HEK293 (cell line): ENCODE results near the gene PSEN2.

ENCODE experiments used
- CTCF ChIA-PET: fragments of 350-600 bp; formaldehyde crosslinking; extraction: SDS; loops from one replicate; lab custom pipeline; 2021; ENCODE audit warnings: antibody characterized with exemption; lab: Yijun Ruan, JAX
- POLR2A ChIA-PET: fragments of 300-600 bp; formaldehyde crosslinking; extraction: SDS; loops from one replicate; lab custom pipeline; 2020; ENCODE audit warnings: antibody characterized with exemption, inconsistent platforms; lab: Yijun Ruan, JAX
- H3K27ac ChIP-seq: fragments of 200-500 bp; sonication (Bioruptor generic); 2 replicates; pipeline ENCODE4 v1.5.1; 2014; ENCODE audit warnings: low read depth, low read length, control low read depth, inconsistent platforms; ENCODE audit errors: extremely low read depth
- H3K36me3 ChIP-seq, 2 experiments: fragments of 200-500 bp in 1 of 2; sonication (Bioruptor generic) in 1 of 2; 1 replicate in 1 of 2; 2 replicates in 1 of 2; pipeline ENCODE4 v1.5.1; 2014 to 2017; ENCODE audit warnings: inconsistent platforms in 2 of 2, low read length in 2 of 2; ENCODE audit not compliant: control insufficient read depth in 2 of 2, insufficient read depth in 1 of 2
- H3K4me1 ChIP-seq: fragments of 200-500 bp; sonication (Bioruptor generic); 2 replicates; pipeline ENCODE4 v1.5.1; 2014; ENCODE audit warnings: mild to moderate bottlenecking, low read length, inconsistent platforms; ENCODE audit not compliant: control insufficient read depth, insufficient read depth
- H3K4me3 ChIP-seq: 2 replicates; pipeline ENCODE4 v1.5.1; 2011; ENCODE audit warnings: low read depth, mild to moderate bottlenecking, control low read depth, low read length, moderate library complexity
- H3K9me3 ChIP-seq: fragments of 200-500 bp; sonication (Bioruptor generic); 2 replicates; pipeline ENCODE4 v1.5.1; 2014; ENCODE audit warnings: low read depth, low read length, inconsistent platforms; ENCODE audit not compliant: control insufficient read depth, insufficient read depth
- ATF2 ChIP-seq: fragments of 450-650 bp; formaldehyde crosslinking; IDR thresholded peaks from 2 replicates; pipeline ENCODE4 v1.5.1; 2016; ENCODE audit warnings: missing biosample characterization, missing genetic modification characterization, low read depth
- BCL11A ChIP-seq: fragments of 450-650 bp; formaldehyde crosslinking; IDR thresholded peaks from 2 replicates; pipeline ENCODE4 v1.5.1; 2016; ENCODE audit warnings: low read depth, missing biosample characterization, missing genetic modification characterization
- HIC1 ChIP-seq: fragments of 450-650 bp; formaldehyde crosslinking; IDR thresholded peaks from 2 replicates; pipeline ENCODE4 v1.5.1; 2016; ENCODE audit warnings: missing biosample characterization, missing genetic modification characterization
- HOXD13 ChIP-seq: sonication (generic); formaldehyde crosslinking; IDR thresholded peaks from 2 replicates; pipeline ENCODE4 v1.8.0; 2022; ENCODE audit warnings: missing genetic modification reagents, borderline replicate concordance
- KLF10 ChIP-seq: fragments of 450-650 bp; IDR thresholded peaks from 2 replicates; pipeline ENCODE4 v1.5.1; 2018; ENCODE audit warnings: missing biosample characterization, mild to moderate bottlenecking, missing genetic modification characterization
- KLF17 ChIP-seq: fragments of 450-650 bp; formaldehyde crosslinking; IDR thresholded peaks from 2 replicates; pipeline ENCODE4 v1.5.1; 2016; ENCODE audit warnings: missing biosample characterization, missing genetic modification characterization
- KLF8 ChIP-seq: fragments of 450-650 bp; formaldehyde crosslinking; IDR thresholded peaks from 2 replicates; pipeline ENCODE4 v1.5.1; 2016; ENCODE audit warnings: missing biosample characterization, missing genetic modification characterization
- PATZ1 ChIP-seq: fragments of 450-650 bp; formaldehyde crosslinking; IDR thresholded peaks from 2 replicates; pipeline ENCODE4 v1.5.1; 2016; ENCODE audit warnings: missing biosample characterization, missing genetic modification characterization
- PRDM1 ChIP-seq: fragments of 450-650 bp; formaldehyde crosslinking; IDR thresholded peaks from 2 replicates; pipeline ENCODE4; 2016; ENCODE audit warnings: missing biosample characterization, missing genetic modification characterization
- PRDM10 ChIP-seq: fragments of 450-650 bp; formaldehyde crosslinking; IDR thresholded peaks from 2 replicates; pipeline ENCODE4 v1.5.1; 2016; ENCODE audit warnings: missing biosample characterization, missing genetic modification characterization
- ZBTB17 ChIP-seq: fragments of 450-650 bp; formaldehyde crosslinking; IDR thresholded peaks from 2 replicates; pipeline ENCODE4 v1.5.1; 2016; ENCODE audit warnings: missing biosample characterization, missing genetic modification characterization
- ZBTB21 ChIP-seq: fragments of 450-650 bp; formaldehyde crosslinking; IDR thresholded peaks from 2 replicates; pipeline ENCODE4 v1.5.1; 2017; ENCODE audit warnings: missing biosample characterization, missing genetic modification characterization
- ZNF184 ChIP-seq: fragments of 450-650 bp; IDR thresholded peaks from 2 replicates; pipeline ENCODE4 v1.5.1; 2018; ENCODE audit warnings: missing biosample characterization, mild to moderate bottlenecking, missing genetic modification characterization
- ZNF214 ChIP-seq: fragments of 450-650 bp; formaldehyde crosslinking; IDR thresholded peaks from 2 replicates; pipeline ENCODE4 v1.5.1; 2017; ENCODE audit warnings: missing biosample characterization, mild to moderate bottlenecking, missing genetic modification characterization, borderline replicate concordance
- ZNF354C ChIP-seq: fragments of 450-650 bp; formaldehyde crosslinking; IDR thresholded peaks from 2 replicates; pipeline ENCODE4 v1.5.1; 2016; ENCODE audit warnings: missing biosample characterization, missing genetic modification characterization, low read depth, borderline replicate concordance
- ZNF416 ChIP-seq: fragments of 450-650 bp; formaldehyde crosslinking; IDR thresholded peaks from 2 replicates; pipeline ENCODE4 v1.5.1; 2016; ENCODE audit warnings: missing biosample characterization, missing genetic modification characterization
- ZNF426 ChIP-seq: fragments of 450-650 bp; formaldehyde crosslinking; IDR thresholded peaks from 2 replicates; pipeline ENCODE4 v1.5.1; 2017; ENCODE audit warnings: missing biosample characterization, missing genetic modification characterization, mild to moderate bottlenecking, inconsistent platforms, moderate library complexity
- ZNF433 ChIP-seq: fragments of 450-650 bp; formaldehyde crosslinking; IDR thresholded peaks from 2 replicates; pipeline ENCODE4 v1.5.1; 2016; ENCODE audit warnings: missing biosample characterization, missing genetic modification characterization, low read depth
- ZNF555 ChIP-seq: fragments of 450-650 bp; formaldehyde crosslinking; conservative IDR thresholded peaks from 2 replicates; pipeline ENCODE4 v1.5.1; 2017; ENCODE audit warnings: missing biosample characterization, mild to moderate bottlenecking, missing genetic modification characterization, inconsistent platforms
- ZNF585B ChIP-seq: fragments of 450-650 bp; formaldehyde crosslinking; IDR thresholded peaks from 2 replicates; pipeline ENCODE4 v1.5.1; 2016; ENCODE audit warnings: missing biosample characterization, missing genetic modification characterization
- ZNF76 ChIP-seq: fragments of 450-650 bp; formaldehyde crosslinking; IDR thresholded peaks from 2 replicates; pipeline ENCODE4; 2016; ENCODE audit warnings: low read depth, missing biosample characterization, missing genetic modification characterization, borderline replicate concordance
- ZNF791 ChIP-seq: fragments of 450-650 bp; formaldehyde crosslinking; IDR thresholded peaks from 2 replicates; pipeline ENCODE4 v1.5.1; 2016; ENCODE audit warnings: missing biosample characterization, missing genetic modification characterization
- ZNF837 ChIP-seq: fragments of 450-650 bp; formaldehyde crosslinking; IDR thresholded peaks from 2 replicates; pipeline ENCODE4 v1.5.1; 2016; ENCODE audit warnings: missing biosample characterization, missing genetic modification characterization
- ZSCAN16 ChIP-seq: fragments of 450-650 bp; formaldehyde crosslinking; IDR thresholded peaks from 2 replicates; pipeline ENCODE4 v1.5.1; 2016; ENCODE audit warnings: missing biosample characterization, missing genetic modification characterization

Gene PSEN2

GRCh38 chr1:226875641-226876295 is 5.4 kb downstream of the PSEN2 start:
- H3K4me3 ChIP-seq: no peak overlapping the region
- CTCF ChIA-PET: interaction anchor here (0.5 to 1.2 kb wide), 5 partner anchors 12 to 459 kb away, joined by 3 to 5 read pairs (median 3); no protein-coding TSS in a partner anchor
- H3K4me1 ChIP-seq: peaks cover 15% of the 10 kb centered on the region
- no peak overlapping the region for H3K27ac ChIP-seq
- H3K9me3 ChIP-seq: no peaks in the 10 kb centered on the region
- H3K36me3 ChIP-seq: peaks cover 6 to 45% of the 10 kb centered on the region in 2 experiments; a peak in 2 of 3 replicates
- POLR2A ChIA-PET: interaction anchor here (0.5 to 1.3 kb wide), 5 partner anchors 10 to 468 kb away, joined by 3 to 5 read pairs (median 3); partner anchors contain the start of gene COQ8A
- TF ChIP-seq PATZ1 (tag by site-specific recombination) (peak; percentile 74; the same call in 1 of the 2 replicates), PRDM10 (tag by site-specific recombination) (peak; percentile 41; the same call in 1 of the 2 replicates), KLF8 (no peak), ZNF433 (tag by site-specific recombination) (0 out of 2 replicates have a peak, but pooled peaks have one; percentile 12), HIC1 (peak; percentile 27; the same call in 1 of the 2 replicates), ZNF555 (no peak), HOXD13 (CRISPR knock-in tag) (no peak), ZBTB17 (tag by site-specific recombination) (peak; percentile 84), ZNF837 (tag by site-specific recombination) (no peak), ATF2 (0 out of 2 replicates have a peak, but pooled peaks have one; percentile 28), KLF10 (no peak), ZNF76 (0 out of 2 replicates have a peak, but pooled peaks have one; percentile 27), ZSCAN16 (peak; percentile 89), ZNF184 (tag by site-specific recombination) (0 out of 2 replicates have a peak, but pooled peaks have one; percentile 15), KLF17 (tag by site-specific recombination) (peak; percentile 79), ZNF426 (no peak), ZNF214 (tag by site-specific recombination) (no peak), ZNF585B (tag by site-specific recombination) (no peak), ZNF416 (tag by site-specific recombination) (no peak), ZNF354C (tag by site-specific recombination) (no peak), ZNF791 (no peak), PRDM1 (tag by site-specific recombination) (peak; percentile 57), BCL11A (tag by site-specific recombination) (no peak), ZBTB21 (peak; percentile 93)
